ENCODE measurements around the gene MAPRE3.
A peak's percentile ranks its signal among the peaks of the same experiment; 100 is the strongest.

Gene MAPRE3

GRCh38 chr2:27050996-27051901 lies 80.8 kb downstream of the MAPRE3 start, which contains the start of gene AGBL5:
TSS of gene AGBL5 (plus strand) at chr2:27051668. CDS start at chr2:27052959, 1,291 bp downstream.
- H3K4me3 ChIP-seq (ENCODE audit: control insufficient read depth, low read depth, low read length), result peak within 1 kb of the TSS; percentile 98
- TF ChIP-seq, protein P1, sequence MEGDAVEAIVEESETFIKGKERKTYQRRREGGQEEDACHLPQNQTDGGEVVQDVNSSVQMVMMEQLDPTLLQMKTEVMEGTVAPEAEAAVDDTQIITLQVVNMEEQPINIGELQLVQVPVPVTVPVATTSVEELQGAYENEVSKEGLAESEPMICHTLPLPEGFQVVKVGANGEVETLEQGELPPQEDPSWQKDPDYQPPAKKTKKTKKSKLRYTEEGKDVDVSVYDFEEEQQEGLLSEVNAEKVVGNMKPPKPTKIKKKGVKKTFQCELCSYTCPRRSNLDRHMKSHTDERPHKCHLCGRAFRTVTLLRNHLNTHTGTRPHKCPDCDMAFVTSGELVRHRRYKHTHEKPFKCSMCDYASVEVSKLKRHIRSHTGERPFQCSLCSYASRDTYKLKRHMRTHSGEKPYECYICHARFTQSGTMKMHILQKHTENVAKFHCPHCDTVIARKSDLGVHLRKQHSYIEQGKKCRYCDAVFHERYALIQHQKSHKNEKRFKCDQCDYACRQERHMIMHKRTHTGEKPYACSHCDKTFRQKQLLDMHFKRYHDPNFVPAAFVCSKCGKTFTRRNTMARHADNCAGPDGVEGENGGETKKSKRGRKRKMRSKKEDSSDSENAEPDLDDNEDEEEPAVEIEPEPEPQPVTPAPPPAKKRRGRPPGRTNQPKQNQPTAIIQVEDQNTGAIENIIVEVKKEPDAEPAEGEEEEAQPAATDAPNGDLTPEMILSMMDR (IDR thresholded peaks at IDR 0.05; ENCODE audit: control insufficient read depth, insufficient read depth, low read depth, low read length, missing control alignments), result no peak
- peak; percentile 58 for DNase-seq (ENCODE audit: low read depth)

DNA sequence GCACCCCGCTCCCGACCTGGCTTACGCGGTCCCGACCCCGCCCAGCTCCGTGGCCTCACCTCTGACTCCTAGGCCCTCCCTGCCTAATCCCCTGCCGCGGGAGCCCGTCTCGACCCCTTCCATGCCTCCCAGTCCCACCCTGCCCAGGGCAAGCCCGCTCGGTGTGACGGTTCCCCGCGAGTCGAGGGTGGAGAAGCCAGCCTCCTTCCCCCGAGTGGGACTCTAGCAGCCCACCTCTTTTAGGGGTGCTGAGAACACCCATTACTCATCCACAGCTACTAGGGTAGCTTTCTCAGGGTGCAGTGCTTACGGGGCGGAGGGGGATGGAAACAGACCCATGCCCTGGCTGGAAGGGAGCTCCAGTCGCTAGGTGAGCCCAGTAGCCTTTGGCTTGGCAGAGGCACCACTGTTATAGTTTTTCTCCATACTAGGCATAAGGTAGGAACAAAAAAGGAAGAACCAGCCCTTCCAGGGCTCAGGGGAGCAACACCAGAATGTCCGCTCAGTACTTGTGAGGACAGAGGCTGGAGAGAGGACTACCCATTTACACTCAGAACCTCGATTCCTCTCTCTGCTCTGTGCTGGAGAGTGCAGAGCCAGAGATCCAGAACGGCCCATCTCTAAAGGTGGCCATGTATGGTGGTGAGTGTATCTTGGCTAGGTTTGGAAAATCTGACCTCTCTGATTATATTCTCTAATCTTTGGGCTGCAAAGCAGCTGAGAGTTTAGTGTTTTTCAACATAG lies 81.6 kb downstream of the MAPRE3 start:
- DNase-seq (ENCODE audit: low read depth), result no peak
- peak overlapping the region; percentile 98 for H3K4me3 ChIP-seq (ENCODE audit: control insufficient read depth, low read depth, low read length)
- TF ChIP-seq, protein P1 (IDR thresholded peaks at IDR 0.05; ENCODE audit: control insufficient read depth, insufficient read depth, low read depth, low read length, missing control alignments), result no peak

DNA sequence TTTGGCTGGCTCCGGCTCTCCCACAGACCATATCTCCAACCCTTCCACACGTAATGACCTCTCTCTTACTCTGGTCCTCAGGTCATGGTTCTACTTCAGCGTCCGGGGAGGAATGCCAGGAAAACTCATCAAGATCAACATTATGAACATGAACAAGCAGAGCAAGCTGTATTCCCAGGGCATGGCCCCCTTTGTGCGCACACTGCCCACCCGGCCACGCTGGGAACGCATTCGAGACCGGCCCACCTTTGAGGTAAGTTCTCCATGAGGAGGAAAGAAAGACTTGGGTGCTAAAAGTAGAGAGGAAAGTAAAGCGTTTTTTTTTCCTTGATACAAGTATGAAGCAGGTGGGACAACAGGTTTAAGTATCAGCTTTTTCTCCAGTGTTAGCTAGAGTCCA lies 82.9 kb downstream of the MAPRE3 start:
- H3K4me3 ChIP-seq (ENCODE audit: control insufficient read depth, low read depth, low read length), result no peak overlapping the region
- DNase-seq (ENCODE audit: low read depth), result no peak
- TF ChIP-seq, protein P1 (IDR thresholded peaks at IDR 0.05; ENCODE audit: control insufficient read depth, insufficient read depth, low read depth, low read length, missing control alignments), result no peak

GRCh38 chr2:27053776-27054175 lies 83.3 kb downstream of the MAPRE3 start:
- no peak for DNase-seq (ENCODE audit: low read depth)
- H3K4me3 ChIP-seq (ENCODE audit: control insufficient read depth, low read depth, low read length), result no peak overlapping the region
- TF ChIP-seq, protein P1 (IDR thresholded peaks at IDR 0.05; ENCODE audit: control insufficient read depth, insufficient read depth, low read depth, low read length, missing control alignments), result no peak

DNA sequence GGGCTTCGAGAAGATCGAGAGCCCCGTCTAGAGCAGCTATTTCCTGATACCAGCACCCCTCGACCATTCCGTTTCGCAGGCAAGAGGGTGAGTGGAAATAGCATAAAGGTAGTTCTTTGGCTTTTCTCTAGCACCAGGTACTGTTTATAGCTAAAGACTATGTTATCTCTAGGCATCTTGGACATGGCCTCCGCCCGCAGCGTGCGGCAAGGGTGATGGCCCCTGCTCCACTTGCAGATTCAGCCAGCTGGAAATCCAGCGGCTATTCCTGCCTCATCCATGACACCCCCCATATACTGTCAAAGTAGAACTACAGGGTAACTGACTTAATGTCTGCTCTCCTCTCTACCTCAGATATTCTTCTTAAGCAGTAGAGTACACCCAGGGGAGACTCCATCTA lies 84.3 kb downstream of the MAPRE3 start:
- no peak overlapping the region for H3K4me3 ChIP-seq (ENCODE audit: control insufficient read depth, low read depth, low read length)
- DNase-seq (ENCODE audit: low read depth), result no peak
- TF ChIP-seq, protein P1 (IDR thresholded peaks at IDR 0.05; ENCODE audit: control insufficient read depth, insufficient read depth, low read depth, low read length, missing control alignments), result no peak

GRCh38 chr2:27057184-27057583 lies 86.7 kb downstream of the MAPRE3 start:
- no peak for DNase-seq (ENCODE audit: low read depth)
- TF ChIP-seq, protein P1 (IDR thresholded peaks at IDR 0.05; ENCODE audit: control insufficient read depth, insufficient read depth, low read depth, low read length, missing control alignments), result no peak
- H3K4me3 ChIP-seq (ENCODE audit: control insufficient read depth, low read depth, low read length), result no peak overlapping the region
